Esophagus muscularis mucosa (tissue), 4 donors: ENCODE results near the gene NCOA3.

Experiments
- EP300 ChIP-seq: sonication (generic); formaldehyde crosslinking; IDR thresholded peaks from one replicate; pipeline ENCODE4 v1.6.1; 2017; ENCODE audit warnings: antibody characterized with exemption
- POLR2A ChIP-seq: fragments of 450-650 bp; IDR thresholded peaks from one replicate; pipeline ENCODE4 v1.6.1; 2017; ENCODE audit warnings: antibody characterized with exemption, moderate library complexity, mild to moderate bottlenecking, low read depth
- POLR2AphosphoS5 ChIP-seq, 2 donors: sonication (generic); formaldehyde crosslinking; IDR thresholded peaks; one replicate each; pipeline ENCODE4 v1.6.1; 2017; ENCODE audit warnings: antibody characterized with exemption in 2 of 2
- TF ChIP-seq, protein P1 (sequence below), 3 experiments: fragments of 200-600 bp in 2 of 3; fragments of 450-650 bp in 1 of 3; sonication (generic) in 2 of 3; IDR thresholded peaks; one replicate each; pipeline ENCODE4 v1.5.1; 2017 to 2019; ENCODE audit warnings: antibody characterized with exemption in 3 of 3, mild to moderate bottlenecking in 2 of 3, moderate library complexity in 1 of 3

DNA sequence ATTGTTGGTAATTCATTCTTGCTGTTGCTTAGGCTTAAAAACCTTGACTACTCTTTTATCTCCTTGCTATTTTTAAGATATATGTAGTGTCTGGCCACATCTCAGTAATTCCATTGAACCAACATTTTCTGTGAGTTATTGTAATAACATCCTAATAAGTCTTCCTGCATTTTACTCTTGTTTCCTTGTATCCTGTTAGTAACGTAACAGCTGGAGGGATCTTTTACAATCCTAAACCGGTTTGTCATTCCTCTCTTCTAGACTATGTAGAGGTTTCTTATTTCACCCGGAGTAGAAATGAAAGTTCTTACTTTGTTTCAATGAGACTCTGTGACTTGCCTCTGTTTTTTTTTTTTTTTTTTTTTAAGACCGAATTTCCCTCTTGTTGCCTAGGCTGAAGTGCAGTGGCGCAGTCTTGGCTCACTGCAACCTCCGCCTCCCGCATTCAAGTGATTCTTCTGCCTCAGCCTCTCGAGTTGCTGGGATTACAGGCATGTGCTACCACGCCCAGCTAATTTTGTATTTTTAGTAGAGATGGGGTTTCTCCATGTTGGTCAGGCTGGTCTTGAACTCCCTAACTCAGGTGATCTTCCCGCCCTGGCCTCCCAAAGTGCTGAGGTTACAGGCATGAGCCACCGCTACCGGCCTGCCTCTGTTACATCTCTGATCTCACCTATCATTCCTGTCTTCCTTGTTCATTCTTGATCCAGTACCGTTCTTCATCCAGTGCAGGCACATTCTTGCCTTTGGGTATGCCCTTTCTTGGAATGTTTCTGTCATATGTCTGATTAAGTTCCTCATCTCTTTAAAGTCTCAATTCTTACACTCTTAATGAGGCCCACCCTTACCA, 44.7 kb downstream of the NCOA3 start:
- TF ChIP-seq POLR2A (no peak), POLR2AphosphoS5 (IDR thresholded peaks at IDR 0.05) (no peak), EP300 (no peak)
- TF ChIP-seq, protein P1, sequence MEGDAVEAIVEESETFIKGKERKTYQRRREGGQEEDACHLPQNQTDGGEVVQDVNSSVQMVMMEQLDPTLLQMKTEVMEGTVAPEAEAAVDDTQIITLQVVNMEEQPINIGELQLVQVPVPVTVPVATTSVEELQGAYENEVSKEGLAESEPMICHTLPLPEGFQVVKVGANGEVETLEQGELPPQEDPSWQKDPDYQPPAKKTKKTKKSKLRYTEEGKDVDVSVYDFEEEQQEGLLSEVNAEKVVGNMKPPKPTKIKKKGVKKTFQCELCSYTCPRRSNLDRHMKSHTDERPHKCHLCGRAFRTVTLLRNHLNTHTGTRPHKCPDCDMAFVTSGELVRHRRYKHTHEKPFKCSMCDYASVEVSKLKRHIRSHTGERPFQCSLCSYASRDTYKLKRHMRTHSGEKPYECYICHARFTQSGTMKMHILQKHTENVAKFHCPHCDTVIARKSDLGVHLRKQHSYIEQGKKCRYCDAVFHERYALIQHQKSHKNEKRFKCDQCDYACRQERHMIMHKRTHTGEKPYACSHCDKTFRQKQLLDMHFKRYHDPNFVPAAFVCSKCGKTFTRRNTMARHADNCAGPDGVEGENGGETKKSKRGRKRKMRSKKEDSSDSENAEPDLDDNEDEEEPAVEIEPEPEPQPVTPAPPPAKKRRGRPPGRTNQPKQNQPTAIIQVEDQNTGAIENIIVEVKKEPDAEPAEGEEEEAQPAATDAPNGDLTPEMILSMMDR (IDR thresholded peaks at IDR 0.05), result no peak
